Measurements from ENCODE around the gene NEU3.

GRCh38 chr11:74984730-74985129 is 4.0 kb upstream of the NEU3 start:
- TF ChIP-seq POLR2AphosphoS5 (IDR thresholded peaks at IDR 0.05), result no peak
- TF ChIP-seq CTCF (IDR thresholded peaks at IDR 0.05), result no peak
- no peak for TF ChIP-seq POLR2A (IDR thresholded peaks at IDR 0.05)
- TF ChIP-seq EP300 (IDR thresholded peaks at IDR 0.05), result no peak

Measured in upper lobe of left lung (tissue), 4 donors.